Keratinocyte (primary cell): ENCODE data around the gene LRRC27.

Experiments used
- CTCF ChIP-seq, 3 experiments: IDR thresholded peaks in 1 of 3; conservative IDR thresholded peaks in 1 of 3; optimal IDR thresholded peaks in 1 of 3; 2 replicates in 2 of 3; 3 replicates in 1 of 3; pipeline versions ENCODE3 to v1.5.1; 2011; ENCODE audit warnings: low read length in 3 of 3, mild to moderate bottlenecking in 3 of 3, moderate library complexity in 2 of 3, control low read depth in 1 of 3, inconsistent platforms in 1 of 3; ENCODE audit not compliant: insufficient read depth in 2 of 3; ENCODE audit errors: extremely low read depth in 1 of 3
- EZH2 ChIP-seq: IDR thresholded peaks from one replicate; pipeline ENCODE4 v1.6.1; 2012; ENCODE audit warnings: inconsistent platforms, mild to moderate bottlenecking, low read length, moderate library complexity

DNA sequence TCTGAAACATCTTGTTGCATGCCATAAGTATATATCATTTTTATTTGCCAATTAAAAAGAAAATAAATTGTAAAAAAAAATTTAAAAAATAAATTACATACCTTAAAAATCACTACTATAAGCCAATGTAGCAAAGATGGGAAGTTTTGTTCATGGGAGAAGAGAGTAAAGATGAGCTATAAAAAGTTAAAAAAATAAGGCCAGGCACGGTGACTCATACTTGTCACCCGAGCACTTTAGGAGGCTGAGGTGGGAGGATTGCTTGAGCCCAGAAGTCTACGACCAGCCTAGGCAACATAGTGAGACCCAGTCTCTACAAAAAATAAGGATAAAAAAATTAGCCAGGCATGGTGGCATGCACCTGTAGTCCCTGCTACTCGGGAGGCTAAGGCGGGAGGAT lies 15.9 kb upstream of the LRRC27 start:
- no peak for TF ChIP-seq CTCF (optimal IDR thresholded peaks at IDR 0.05 in 1 of 3, IDR thresholded peaks at IDR 0.05 in 1 of 3, conservative IDR thresholded peaks at IDR 0.05 in 1 of 3; ENCODE audit: extremely low read depth in 1 of 3, insufficient read depth in 2 of 3, low read length in 3 of 3)
- TF ChIP-seq EZH2, result no peak
